VCaP (cell line): ENCODE results near the gene ATAD5.
"Not testable (repeated sequence)": the region's sequence is repeated elsewhere in the genome, so short reads cannot be mapped to it uniquely, and the experiment has no call there.

ENCODE experiments used
- H3K27ac ChIP-seq: fragments of 450-650 bp; 2 replicates; pipeline ENCODE4 v1.5.1; 2017
- CTCF ChIP-seq: fragments of 450-650 bp; conservative IDR thresholded peaks from 2 replicates; pipeline ENCODE4 v1.5.1; 2017; ENCODE audit warnings: mild to moderate bottlenecking, moderate library complexity

ATAD5 gene

GRCh38 chr17:30927756-30928155 lies 96.0 kb downstream of the ATAD5 start:
- no peak for TF ChIP-seq CTCF

GRCh38 chr17:30928584-30928983 lies 96.8 kb downstream of the ATAD5 start:
- H3K27ac ChIP-seq: no peak overlapping the region
- no peak for TF ChIP-seq CTCF

More at GRCh38 chr17:30927756-30928155, 96.0 kb downstream of the ATAD5 start:
- no peak overlapping the region for H3K27ac ChIP-seq

DNA sequence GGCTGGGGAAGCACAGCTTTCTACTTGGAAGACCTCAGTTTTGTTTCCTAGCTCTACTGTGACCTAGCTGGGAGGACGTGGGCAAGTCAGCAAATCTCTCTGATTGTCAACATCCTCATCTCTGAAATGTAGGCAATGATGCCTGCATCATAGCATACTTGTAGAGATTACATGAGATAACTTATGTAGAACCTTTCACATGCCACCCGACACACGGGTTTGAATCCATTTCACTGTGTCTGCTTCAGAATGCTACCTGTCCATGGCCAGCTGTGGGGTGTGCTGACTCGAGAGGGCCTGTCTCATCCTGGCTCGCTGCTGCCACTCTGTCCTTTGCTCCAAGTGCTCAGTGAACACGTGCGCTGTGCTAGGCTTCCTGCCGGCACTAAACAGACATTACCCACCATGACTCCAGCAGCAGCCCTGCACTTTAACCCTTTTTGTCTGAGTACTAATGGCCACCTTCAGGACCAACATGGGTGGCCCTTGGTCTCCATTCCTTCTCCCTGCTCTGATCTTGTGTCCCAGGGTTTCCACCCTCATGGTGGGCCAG lies 97.4 kb downstream of the ATAD5 start:
- no peak for TF ChIP-seq CTCF
- H3K27ac ChIP-seq: no peak overlapping the region

GRCh38 chr17:30929861-30930260 lies 98.1 kb downstream of the ATAD5 start:
- H3K27ac ChIP-seq: not testable (repeated sequence)

DNA sequence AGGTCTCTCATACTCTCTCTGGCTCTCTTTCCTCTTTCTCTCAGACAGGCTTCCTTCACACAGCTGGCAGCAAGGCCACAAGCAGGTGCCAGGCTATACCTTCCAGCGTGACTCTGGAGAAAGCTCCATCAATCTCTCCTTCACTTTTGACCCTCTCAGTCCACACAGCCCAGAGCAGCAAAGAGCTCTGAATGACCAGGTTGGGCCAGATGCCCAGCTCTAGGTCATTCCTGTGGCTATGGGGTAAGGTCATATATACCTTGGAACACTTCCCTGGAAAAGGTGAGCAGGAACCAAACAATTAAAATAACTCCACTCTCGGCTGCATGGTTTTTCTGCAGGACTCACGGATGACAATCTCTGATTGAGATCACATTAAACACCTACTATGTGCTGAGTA lies 98.7 kb downstream of the ATAD5 start:
- H3K27ac ChIP-seq: no peak overlapping the region
- TF ChIP-seq CTCF: no peak

- not testable (repeated sequence) for H3K27ac ChIP-seq
These were observed 99.8 kb downstream of the ATAD5 start for GRCh38 chr17:30931582-30931981.

GRCh38 chr17:30933966-30934365 lies 102.2 kb downstream of the ATAD5 start:
- TF ChIP-seq CTCF: no peak
- H3K27ac ChIP-seq: no peak overlapping the region

GRCh38 chr17:30939051-30939689 lies 107.4 kb downstream of the ATAD5 start:
- TF ChIP-seq CTCF: no peak
- no peak overlapping the region for H3K27ac ChIP-seq
